Measurements from ENCODE around the gene NAV3.
A peak's percentile ranks its signal among the peaks of the same experiment; 100 is the strongest.

Gene NAV3

DNA sequence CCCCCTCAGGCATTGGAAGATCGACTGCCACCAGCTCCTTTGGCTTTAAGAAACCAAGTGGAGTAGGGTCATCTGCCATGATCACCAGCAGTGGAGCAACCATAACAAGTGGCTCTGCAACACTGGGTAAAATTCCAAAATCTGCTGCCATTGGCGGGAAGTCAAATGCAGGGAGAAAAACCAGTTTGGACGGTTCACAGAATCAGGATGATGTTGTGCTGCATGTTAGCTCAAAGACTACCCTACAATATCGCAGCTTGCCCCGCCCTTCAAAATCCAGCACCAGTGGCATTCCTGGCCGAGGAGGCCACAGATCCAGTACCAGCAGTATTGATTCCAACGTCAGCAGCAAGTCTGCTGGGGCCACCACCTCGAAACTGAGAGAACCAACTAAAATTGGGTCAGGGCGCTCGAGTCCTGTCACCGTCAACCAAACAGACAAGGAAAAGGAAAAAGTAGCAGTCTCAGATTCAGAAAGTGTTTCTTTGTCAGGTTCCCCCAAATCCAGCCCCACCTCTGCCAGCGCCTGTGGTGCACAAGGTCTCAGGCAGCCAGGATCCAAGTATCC is 288.7 kb downstream of the NAV3 start:
- peak; percentile 31 for DNase-seq (ENCODE audit: low spot score)

DNA sequence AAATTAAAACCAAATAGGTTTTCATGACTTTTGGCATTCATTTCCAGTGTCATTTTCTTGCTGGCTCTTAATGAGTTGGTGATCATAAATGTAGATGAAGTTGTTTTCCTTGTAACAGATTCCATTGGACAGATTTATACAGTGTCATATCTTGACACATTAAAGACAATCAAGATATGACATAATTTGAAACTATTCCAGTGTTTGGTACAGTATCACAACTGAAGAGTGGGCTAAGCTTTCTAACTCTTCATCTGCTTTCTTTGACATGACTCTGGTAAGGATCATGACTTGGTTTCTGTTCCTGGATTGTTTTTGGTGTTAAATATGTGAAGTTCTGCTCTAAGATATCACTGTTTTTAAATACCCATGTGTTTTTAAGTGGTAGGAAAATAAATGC is 289.6 kb downstream of the NAV3 start:
- DNase-seq (ENCODE audit: low spot score) = no peak

DNA sequence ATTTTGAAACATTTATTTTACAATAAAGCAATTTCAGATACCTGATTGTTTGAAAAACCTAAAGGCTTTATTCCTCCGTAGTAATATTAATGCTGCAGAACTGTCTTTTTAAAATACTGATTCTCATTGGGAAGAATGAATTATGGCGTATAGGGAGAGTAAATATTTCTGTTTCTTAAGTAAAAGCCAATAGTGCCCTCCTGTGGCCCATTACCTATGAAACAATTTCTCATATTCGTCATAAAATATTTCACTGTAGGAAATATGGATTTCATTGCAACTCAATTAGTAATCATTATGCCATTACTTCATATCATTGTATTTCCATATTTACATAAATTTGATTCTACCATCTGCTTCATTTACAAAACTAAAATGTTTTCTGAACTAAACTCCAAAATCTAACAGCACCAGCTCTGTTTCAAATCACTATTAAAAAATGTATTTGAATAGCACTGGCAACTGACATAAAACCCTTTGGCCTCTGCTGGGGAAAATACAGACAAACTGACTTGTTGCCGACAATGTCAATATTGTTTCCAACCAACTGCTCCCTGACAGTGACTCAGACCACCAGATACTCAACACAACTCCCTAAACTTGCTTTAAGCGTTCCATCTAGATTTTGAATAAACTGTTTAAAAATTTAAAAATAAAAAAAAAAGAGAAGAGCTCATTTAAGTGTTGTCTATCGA is 290.3 kb downstream of the NAV3 start:
- DNase-seq (ENCODE audit: low spot score) = peak; percentile 44

DNA sequence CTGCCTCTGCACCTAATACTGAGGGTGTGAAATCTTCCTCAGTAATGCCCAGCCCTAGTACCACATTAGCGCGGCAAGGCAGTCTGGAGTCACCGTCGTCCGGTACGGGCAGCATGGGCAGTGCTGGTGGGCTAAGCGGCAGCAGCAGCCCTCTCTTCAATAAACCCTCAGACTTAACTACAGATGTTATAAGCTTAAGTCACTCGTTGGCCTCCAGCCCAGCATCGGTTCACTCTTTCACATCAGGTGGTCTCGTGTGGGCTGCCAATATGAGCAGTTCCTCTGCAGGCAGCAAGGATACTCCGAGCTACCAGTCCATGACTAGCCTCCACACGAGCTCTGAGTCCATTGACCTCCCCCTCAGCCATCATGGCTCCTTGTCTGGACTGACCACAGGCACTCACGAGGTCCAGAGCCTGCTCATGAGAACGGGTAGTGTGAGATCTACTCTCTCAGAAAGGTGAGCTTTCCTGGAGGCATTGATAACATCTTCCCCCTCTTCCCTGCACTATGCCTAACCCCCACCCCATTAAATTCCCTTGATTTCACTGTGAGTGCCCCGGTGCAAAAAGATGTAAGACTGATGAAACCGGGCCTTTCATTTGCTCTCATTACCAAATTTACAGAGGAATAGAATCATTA is 291.4 kb downstream of the NAV3 start:
- no peak for DNase-seq (ENCODE audit: low spot score)

DNA sequence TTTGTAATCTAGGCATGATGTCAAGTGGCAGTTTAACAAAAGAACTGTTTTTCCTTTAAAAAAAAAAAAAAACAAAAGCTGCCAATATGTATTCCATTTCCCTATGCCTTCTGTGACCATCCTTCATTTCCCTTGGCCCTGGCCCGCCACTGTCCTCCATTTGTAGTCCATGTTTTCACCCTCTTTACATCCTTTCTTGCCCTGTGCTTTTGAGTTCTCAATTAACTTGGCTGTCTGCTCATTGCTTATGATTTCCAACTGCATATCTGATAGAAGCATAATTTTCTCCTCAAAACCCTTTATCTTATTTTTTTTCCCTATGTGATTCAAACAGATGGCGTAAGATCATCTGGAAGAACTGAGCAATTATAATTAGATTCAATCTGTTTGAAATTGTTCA is 297.5 kb downstream of the NAV3 start:
- peak; percentile 68 for DNase-seq (ENCODE audit: low spot score)

DNA sequence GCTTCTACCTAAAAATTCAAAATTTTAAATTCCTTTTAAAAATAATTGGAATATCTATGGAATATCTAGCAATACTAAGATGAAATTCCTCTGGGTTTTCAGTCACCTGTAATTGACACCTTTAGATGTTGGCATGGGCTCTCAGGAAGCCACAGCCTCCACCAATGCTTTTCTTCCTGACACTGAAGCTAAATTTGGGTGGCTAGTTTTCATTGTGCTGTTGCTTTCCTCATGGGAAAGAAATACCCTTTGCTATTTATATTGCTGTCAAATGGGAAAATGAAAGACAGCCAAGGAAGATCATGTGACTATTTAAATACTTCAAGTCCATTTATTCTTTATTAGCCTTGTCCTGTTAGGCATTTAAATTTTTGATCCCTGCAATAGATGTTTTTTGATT is 313.0 kb downstream of the NAV3 start:
- DNase-seq (ENCODE audit: low spot score) = no peak

DNA sequence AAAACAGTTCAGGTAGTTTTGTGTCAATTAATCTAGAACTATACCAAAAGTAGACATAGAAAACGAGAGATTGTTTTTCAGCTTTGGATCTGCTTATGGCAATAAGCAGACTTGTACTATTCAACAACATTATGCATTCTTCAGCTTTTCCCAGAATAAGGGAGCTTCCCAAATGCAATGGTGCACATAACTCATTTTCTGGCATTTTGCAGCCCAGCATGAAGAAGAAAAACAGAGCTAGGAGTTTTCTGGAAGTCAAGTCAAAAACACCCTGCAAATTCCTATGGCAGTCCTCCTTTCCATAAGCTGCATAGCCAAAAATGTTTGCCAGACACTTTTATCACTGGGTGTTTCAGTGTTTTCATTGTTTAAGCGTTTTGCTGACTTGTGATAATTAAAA is 314.7 kb downstream of the NAV3 start:
- no peak for DNase-seq (ENCODE audit: low spot score)

DNA sequence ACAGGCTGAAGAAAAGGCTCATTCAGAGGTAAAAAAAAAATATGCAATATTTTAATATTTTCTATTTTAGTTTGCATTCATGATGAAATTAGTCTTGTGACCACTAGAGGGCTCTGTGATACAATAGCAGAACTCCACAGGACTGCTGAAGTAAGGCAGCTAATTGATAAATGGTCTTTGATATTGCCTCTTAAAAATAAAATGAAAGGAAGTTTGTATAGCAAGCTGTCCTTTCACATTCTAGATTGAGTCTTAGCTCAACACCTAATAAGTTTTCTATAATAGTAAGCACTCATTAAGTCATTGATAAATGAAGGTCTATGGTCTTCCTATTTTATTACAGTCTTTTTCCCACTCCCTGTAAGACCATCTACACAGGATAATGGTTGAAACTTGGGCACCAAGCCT is 315.7 kb downstream of the NAV3 start:
- peak; percentile 70 for DNase-seq (ENCODE audit: low spot score)

DNA sequence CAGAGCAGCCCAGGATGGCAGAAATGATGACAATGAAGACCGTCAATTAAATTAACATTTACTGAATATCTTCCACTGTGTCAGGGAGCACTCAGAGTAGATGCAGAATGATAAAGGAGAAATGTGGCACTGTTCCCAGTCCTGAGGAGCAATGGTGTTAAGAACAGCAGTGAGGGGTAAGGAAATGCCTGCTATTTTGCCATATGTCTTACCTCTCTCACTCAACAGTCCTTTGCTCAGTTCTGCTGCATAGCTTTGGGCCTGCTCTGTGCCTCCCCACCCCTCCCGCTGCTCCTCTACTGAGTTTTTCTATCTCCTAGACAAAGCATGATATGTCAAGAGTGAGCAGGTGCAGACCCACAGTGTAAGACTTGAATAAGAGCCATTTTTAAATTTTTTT is 318.8 kb downstream of the NAV3 start:
- DNase-seq (ENCODE audit: low spot score) = peak; percentile 99

DNA sequence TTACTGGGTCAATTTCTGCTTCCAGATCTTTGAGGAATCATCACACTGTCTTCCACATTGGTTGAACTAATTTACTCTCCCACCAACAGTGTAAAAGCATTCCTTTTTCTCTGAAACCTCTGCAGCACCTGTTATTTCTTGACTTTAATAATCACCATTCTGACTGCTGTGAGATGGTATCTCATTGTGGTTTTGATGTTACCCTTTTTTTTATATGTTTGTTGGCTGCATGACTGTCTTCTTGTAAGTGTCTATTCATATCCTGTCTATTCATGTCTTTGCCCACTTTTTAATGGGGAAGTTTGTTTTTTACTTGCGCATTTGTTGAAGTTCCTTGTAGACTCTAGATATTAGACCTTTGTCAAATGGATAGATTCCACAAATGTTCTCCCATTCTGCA is 324.9 kb downstream of the NAV3 start:
- DNase-seq (ENCODE audit: low spot score) = no peak

DNA sequence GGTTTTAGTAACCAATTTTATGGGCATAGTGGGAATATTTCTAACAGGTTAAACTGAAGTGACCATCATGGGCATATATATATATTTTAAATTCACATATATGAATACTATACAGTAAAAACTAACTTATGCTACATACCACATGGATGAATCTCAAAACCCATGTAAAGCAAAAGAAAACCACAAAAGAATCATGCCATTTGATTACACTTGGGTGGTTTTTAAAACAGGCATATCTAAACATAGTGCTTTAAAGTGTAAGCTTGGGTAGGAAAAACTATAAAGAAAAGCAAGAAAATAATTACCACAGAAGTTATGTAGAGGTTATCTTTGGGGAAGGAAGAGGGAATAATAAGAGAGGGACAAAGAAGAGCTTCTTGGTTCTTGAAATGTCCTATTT is 326.1 kb downstream of the NAV3 start:
- DNase-seq (ENCODE audit: low spot score) = no peak

DNA sequence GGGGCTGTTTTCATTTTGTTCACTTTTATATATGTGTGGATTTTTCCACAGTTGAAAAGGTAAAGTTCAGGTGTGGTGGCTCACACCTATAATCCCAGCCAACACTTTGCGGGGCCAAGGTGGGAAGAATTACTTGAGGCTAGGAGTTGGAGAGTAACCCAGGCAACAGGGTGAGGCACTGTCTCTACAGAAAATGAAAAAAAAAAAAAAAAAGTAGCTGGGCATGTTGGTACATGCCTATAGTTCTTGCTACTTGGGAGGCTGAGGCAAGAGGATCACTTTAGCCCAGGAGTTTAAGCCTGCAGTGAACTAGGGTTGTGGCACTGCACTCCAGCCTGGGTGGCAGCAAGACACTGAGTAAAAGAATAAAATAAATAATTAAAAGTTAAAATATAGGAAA is 326.5 kb downstream of the NAV3 start:
- no peak for DNase-seq (ENCODE audit: low spot score)

DNA sequence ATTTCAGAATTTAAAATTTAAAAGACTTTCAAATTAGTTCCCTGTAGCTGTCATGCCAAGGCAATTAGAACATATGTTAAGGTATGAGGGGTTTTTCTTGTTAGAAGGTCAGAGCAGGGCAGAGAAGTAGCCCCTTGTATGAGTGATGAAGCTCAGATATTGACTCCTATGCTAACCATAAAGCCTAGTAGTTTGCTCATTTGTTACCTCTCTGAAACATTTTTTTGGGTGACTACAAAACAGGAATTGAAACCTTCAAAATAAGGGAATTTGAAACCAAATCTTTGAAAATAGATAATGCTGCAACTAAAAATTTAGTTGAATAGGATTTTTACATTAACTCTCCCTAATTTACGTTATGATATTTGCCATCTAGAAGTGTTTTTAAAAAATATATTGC is 333.5 kb downstream of the NAV3 start:
- no peak for DNase-seq (ENCODE audit: low spot score)

DNA sequence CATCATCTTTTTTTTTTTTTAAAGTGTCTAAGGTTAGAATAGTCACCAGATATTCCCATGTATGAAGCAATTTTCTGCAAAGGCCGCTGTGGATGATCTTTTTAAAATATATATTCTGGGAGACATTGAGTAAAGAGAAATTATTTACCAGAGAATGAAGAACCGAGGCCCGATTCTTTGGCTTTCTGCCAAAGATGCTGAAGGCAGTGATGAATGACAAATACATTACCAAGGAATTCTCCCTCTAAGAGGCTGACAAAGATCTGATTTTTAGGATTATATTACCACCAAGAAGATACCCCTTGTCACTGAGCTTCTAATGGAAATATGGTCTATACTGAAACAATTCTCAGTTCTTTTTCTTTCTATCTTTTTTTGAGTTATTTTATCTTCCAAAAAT is 336.8 kb downstream of the NAV3 start:
- no peak for DNase-seq (ENCODE audit: low spot score)

DNA sequence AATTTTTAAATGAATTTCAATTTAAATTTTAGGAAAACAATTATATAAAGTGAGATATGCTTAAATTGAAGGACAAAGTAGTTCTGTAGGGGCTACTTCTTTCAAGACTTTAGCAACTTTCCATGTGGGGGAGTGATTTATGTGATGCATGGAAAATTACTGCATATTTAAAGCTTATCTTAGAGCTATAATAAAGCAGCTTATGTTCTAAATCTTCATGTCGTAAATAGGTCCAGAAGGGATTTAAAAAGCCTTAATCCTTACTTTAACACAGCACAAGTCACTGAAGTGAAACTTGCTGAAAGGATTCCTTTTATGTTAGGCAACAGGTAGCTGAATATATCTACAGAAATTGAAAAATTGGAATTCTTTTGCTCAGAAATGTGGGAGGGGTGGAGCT is 340.4 kb downstream of the NAV3 start:
- no peak for DNase-seq (ENCODE audit: low spot score)

DNA sequence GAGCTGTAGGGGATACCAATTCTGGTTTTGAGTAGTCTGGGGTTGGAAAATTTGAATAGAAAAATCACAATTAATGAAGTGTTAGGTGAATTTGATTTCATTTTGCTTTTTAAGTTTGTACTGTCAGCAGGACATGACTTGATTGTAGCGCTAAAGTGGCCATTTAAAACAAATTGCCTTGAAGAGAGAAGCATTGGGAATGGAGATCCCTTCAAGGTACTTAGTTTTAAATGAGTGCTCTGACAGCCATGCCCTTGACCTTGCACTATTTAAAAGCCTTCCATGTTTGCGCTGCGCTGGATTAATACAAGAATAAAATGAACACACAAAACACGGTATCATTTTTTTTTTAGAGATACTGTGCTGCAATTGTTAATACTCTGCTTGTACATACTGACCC is 345.9 kb downstream of the NAV3 start:
- DNase-seq (ENCODE audit: low spot score) = no peak

DNA sequence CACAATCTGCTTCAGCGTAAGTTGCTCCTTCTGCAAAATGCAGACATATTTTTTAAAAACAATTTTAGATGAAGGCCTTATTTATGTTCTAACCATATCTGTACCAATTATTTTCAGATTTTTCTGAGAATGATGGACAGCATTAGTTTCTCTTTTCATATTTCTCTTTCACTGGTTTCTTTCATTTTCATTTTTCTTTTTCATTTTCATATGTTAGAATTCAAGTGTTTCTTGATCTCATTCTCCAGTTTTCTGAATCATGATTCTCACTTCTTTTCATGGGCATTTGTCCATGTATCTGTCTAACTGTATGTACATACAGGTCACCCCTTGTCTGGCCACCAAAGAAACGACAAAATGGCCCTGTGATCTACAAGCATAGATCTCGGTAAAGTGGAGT is 346.6 kb downstream of the NAV3 start:
- no peak for DNase-seq (ENCODE audit: low spot score)

DNA sequence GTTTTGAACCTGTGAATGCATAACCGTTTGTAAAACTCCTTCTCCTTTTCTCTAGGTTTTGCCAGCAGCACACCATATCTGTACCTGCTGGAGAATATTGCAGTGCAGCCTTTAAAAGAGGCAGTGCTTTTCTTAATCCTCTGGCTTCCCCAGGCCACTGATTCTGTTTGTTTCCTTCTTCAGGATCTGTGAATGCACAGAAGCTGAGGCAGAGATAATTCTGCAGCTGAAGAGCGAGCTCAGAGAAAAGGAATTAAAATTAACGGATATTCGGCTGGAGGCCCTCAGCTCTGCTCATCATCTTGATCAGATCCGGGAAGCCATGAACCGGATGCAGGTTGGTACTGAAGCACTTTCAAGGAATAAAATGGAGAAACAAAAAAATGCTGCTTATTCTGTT is 348.7 kb downstream of the NAV3 start:
- peak; percentile 32 for DNase-seq (ENCODE audit: low spot score)

DNA sequence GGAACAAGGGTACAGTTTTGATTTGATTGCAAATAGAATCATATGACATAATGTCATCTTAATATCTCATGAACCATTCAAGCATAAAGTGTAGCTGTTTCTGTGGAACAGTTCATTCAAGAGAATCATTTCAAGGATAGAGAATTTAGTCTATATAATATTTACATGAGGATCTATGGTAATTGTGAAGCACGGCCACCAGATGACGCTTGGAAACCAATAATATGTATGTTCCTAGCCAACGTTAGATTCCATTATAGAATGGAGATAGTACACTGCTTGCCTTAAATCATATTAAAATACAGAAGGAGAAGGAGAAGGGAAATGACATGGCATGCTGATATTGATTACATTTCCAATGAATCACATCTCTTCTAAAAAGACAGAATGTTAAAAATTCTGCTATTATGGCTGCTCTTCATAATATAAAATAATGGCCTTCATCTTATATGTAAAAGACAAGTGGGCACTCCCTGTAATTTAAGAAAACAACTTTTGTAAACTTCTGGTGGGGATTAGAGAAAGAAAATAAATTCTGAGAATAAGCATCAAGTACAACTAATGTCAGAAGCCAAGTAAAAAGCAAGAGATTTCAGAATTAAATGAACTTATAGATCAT is 351.0 kb downstream of the NAV3 start:
- peak; percentile 45 for DNase-seq (ENCODE audit: low spot score)

DNA sequence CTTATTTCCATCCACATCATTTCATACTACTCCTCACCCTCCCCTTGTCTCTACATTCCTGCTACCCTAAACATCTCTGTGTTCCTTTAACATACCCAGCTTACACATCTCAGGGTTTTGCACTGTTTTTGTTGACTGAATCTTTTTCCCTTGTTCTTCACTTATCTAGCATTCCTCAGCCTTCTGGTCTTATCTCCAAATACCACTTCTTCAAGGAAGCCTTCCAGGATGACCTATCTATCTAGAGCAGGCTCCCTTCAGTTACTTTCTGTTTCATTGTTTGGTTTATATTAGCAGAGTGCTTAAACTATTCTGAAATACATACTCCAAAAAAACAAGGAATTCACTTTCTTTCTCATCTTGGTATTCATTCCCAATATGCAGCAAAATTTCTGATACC is 353.1 kb downstream of the NAV3 start:
- no peak for DNase-seq (ENCODE audit: low spot score)

DNA sequence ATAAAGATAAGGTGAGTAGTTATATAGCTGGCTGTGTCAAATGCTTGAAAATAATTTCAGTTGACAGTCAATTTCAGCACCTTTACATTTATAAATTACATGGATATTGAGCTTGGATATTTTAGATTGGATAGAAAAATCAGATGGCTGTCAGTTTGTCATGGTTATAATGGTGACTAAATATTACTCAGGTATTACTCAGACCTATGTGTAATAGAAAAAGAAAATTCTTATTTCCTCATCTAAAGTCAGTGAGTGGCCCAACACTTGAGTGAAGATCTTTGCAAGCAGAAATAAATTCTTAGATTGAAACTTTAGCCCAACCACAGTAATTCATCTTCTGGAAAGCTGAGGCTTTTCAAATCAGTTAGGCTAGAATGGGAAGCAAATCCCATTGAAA is 354.4 kb downstream of the NAV3 start:
- DNase-seq (ENCODE audit: low spot score) = no peak

DNA sequence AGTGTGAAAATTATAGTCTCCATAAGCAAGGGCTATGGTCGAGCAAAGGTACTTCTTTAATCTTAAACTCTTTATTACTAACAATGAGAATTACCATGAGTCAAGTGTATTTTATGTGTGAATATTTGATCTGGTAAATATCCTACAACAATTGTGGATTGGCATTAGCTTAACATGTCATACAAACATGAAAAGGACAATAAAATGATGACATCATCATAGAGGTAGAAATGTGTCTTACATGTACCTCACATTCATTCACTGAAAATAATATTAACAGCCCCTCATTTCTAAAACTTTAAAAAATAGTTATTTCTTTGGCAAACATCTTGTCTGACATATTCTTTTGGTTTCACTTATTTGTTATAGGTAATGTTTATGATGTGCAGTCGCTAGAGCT is 355.0 kb downstream of the NAV3 start:
- no peak for DNase-seq (ENCODE audit: low spot score)

DNA sequence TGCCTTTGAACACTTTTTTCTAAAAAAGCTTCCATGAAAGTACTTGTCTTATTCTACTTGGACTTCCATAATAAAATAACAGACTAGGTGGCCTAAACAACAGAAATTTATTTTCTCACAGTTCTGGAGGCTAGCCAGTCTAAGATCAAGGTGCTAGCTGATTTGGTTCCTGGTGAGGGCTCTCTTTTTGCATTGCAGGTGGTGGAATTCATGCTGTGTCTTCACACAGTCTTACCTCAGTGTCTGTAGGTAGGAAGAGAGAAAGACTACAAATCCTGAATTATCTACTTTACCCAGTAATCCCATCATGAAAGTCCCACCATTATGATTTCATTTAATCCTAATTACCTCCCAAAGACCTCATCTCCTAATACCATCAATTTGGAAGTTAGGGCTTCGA is 356.0 kb downstream of the NAV3 start:
- no peak for DNase-seq (ENCODE audit: low spot score)
